Left lung (tissue), 10 donors: ENCODE results near the gene BSPRY. TPM values are rescaled to one million over a fixed set of nuclear protein-coding genes. Genes with fewer than 3 reads are reported as not detected.

ENCODE experiments used
- ATAC-seq: fragments of 200-7000 bp; cut with Tn5 transposase; one replicate; pipeline ENCODE4 v1.9.1; 2020; ENCODE audit warnings: moderate library complexity
- DNase-seq, 4 donors: peaks; one replicate each; pipeline ENCODE4 v3.0.0-alpha.2; 2013 to 2020
- H3K27ac ChIP-seq, 2 donors: fragments of 200-600 bp; sonication (generic) in 1 of 2; one replicate each; pipeline versions ENCODE4 v1.5.0 to v1.8.0; 2020 to 2021
- H3K27me3 ChIP-seq, 2 donors: fragments of 200-600 bp; sonication (generic) in 1 of 2; one replicate each; pipeline versions ENCODE4 v1.5.0 to v1.8.0; 2020 to 2021
- H3K36me3 ChIP-seq, 2 donors: fragments of 200-600 bp; sonication (generic) in 1 of 2; one replicate each; pipeline versions ENCODE4 v1.5.0 to v1.8.0; 2020 to 2021
- H3K4me1 ChIP-seq, 2 donors: fragments of 200-600 bp; one replicate each; pipeline ENCODE4 v1.8.0; 2021
- H3K4me3 ChIP-seq, 2 donors: fragments of 200-600 bp; sonication (generic) in 1 of 2; one replicate each; pipeline versions ENCODE4 v1.5.0 to v1.8.0; 2020 to 2021; ENCODE audit warnings: mild to moderate bottlenecking in 1 of 2
- H3K9me3 ChIP-seq, 2 donors: fragments of 200-600 bp; sonication (generic) in 1 of 2; one replicate each; pipeline versions ENCODE4 v1.5.0 to v1.8.0; 2020 to 2021
- CTCF ChIP-seq, 2 donors: fragments of 200-600 bp; sonication (generic) in 1 of 2; IDR thresholded peaks; one replicate each; pipeline versions ENCODE4 v1.5.0 to v1.8.0; 2021; ENCODE audit warnings: antibody characterized with exemption in 2 of 2
- intact Hi-C, 2 donors: fragments of 100-400 bp; cut with DNase I; formaldehyde crosslinking; loops; one replicate each; pipeline versions ENCODE4 v1.11.2 to v1.14.2; 2022
- polyA plus RNA-seq, 6 donors: library from polyadenylated mRNA; unstranded; fragments of 120-200 nt; gene quantifications; one replicate each; pipeline ENCODE4 v1.2.1, GENCODE V29; 2013; ENCODE audit not compliant: insufficient read length in 6 of 6
- total RNA-seq, 2 donors: library from RNA; stranded (reverse); fragmentation: NEBNext Ultra II Directional; extraction: Animal tissue kit (Norgen Biotek cat#: 25700); gene quantifications; one replicate each; pipeline ENCODE4 v1.2.1, GENCODE V29; 2021
- donor health status: DM: no; HTN: yes; CAD: no.
- donor health status: DM: no; HTN: no; CAD: no.

The BSPRY gene
- total and polyA plus RNA-seq, 8 donors = 7.5 to 17.9 (median 8.4) TPM

GRCh38 chr9:113352006-113352405 lies 2.7 kb downstream of the BSPRY start:
- Histone ChIP-seq H3K27me3 (peaks cover 12 to 34% of the 10 kb centered on the region in 2 donors), H3K36me3 (no peaks in the 10 kb centered on the region), H3K27ac (no peak overlapping the region), H3K4me3 (no peak overlapping the region), H3K4me1 (peaks cover 6 to 24% of the 10 kb centered on the region in 2 donors), H3K9me3 (no peaks in the 10 kb centered on the region)
- intact Hi-C loops = no loop called here
- DNase-seq (no peak), ATAC-seq (no peak)
- no peak for TF ChIP-seq CTCF (IDR thresholded peaks at IDR 0.05)

GRCh38 chr9:113352411-113352810 lies 3.1 kb downstream of the BSPRY start:
- H3K9me3 ChIP-seq = no peaks in the 10 kb centered on the region
- peaks cover 6 to 24% of the 10 kb centered on the region in 2 donors for H3K4me1 ChIP-seq
- intact Hi-C loops = no loop called here
- DNase-seq (no peak), ATAC-seq (no peak)
- no peak overlapping the region for H3K27ac ChIP-seq
- no peak for TF ChIP-seq CTCF (IDR thresholded peaks at IDR 0.05)
- no peaks in the 10 kb centered on the region for H3K36me3 ChIP-seq
- no peak overlapping the region for H3K4me3 ChIP-seq
- H3K27me3 ChIP-seq = peaks cover 12 to 34% of the 10 kb centered on the region in 2 donors

GRCh38 chr9:113355040-113355596 lies 5.8 kb downstream of the BSPRY start:
- intact Hi-C loops = no loop called here

GRCh38 chr9:113356686-113357292 lies 7.4 kb downstream of the BSPRY start:
- Histone ChIP-seq H3K9me3 (no peaks in the 10 kb centered on the region), H3K36me3 (no peaks in the 10 kb centered on the region)
- intact Hi-C loops = no loop called here

More at GRCh38 chr9:113355040-113355596, 5.8 kb downstream of the BSPRY start:
- peaks cover 4 to 12% of the 10 kb centered on the region in 2 donors for H3K4me1 ChIP-seq
- H3K4me3 ChIP-seq = no peak overlapping the region
- DNase-seq (no peak), ATAC-seq (no peak)
- no peak overlapping the region for H3K27ac ChIP-seq
- TF ChIP-seq CTCF (IDR thresholded peaks at IDR 0.05) = no peak
- no peaks in the 10 kb centered on the region for H3K36me3 ChIP-seq
- H3K9me3 ChIP-seq = no peaks in the 10 kb centered on the region
- peaks cover 7 to 19% of the 10 kb centered on the region in 2 donors for H3K27me3 ChIP-seq

More at GRCh38 chr9:113356686-113357292, 7.4 kb downstream of the BSPRY start:
- DNase-seq (no peak), ATAC-seq (no peak)
- no peak for TF ChIP-seq CTCF (IDR thresholded peaks at IDR 0.05)
- no peak overlapping the region for H3K4me3 ChIP-seq
- no peaks in the 10 kb centered on the region for H3K4me1 ChIP-seq
- peaks cover 0 to 6% of the 10 kb centered on the region in 2 donors for H3K27me3 ChIP-seq
- no peak overlapping the region for H3K27ac ChIP-seq
